Breast epithelium (tissue), 3 donors: ENCODE data around the gene FYN.

ENCODE experiments used
- CTCF ChIP-seq, 3 donors: fragments of 450-650 bp; IDR thresholded peaks; one replicate each; pipeline ENCODE4 v1.5.1; 2016 to 2017; ENCODE audit warnings: antibody characterized with exemption in 3 of 3, mild to moderate bottlenecking in 3 of 3, moderate library complexity in 3 of 3
- POLR2A ChIP-seq: fragments of 450-650 bp; IDR thresholded peaks from one replicate; pipeline ENCODE4 v1.6.1; 2016; ENCODE audit warnings: antibody characterized with exemption, mild to moderate bottlenecking, moderate library complexity
- POLR2AphosphoS5 ChIP-seq, 3 donors: sonication (generic); formaldehyde crosslinking; IDR thresholded peaks; one replicate each; pipeline ENCODE4 v1.6.1; 2017; ENCODE audit warnings: antibody characterized with exemption in 3 of 3

DNA sequence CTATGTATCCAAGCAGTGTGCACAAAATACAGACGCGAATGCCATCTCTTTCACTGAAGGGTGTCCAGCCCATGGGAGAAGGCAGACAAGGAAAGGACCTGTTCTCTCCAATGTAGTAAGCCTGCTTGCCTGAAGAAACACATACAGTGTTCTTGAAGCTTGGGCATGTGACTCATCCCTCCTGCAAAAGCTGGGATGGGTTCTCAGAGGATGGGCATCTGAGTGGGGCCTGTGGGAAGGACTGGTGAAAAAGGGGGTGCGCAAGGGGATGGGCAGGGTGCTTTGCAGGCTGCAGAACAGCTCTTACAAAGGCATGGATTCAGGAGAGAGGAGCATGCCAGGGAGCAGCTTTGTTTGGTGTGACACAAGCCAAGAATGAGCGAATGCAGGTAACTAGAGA lies 128.1 kb downstream of the FYN start:
- no peak for TF ChIP-seq POLR2A
- no peak for TF ChIP-seq CTCF (IDR thresholded peaks at IDR 0.05)
- no peak for TF ChIP-seq POLR2AphosphoS5 (IDR thresholded peaks at IDR 0.05)
